Bronchial epithelial cell (primary cell): ENCODE data around the gene MEAF6. TPM values are rescaled to one million over a fixed set of nuclear protein-coding genes. Genes with fewer than 3 reads are reported as not detected.

Experiments used
- DNase-seq: peaks from one replicate; pipeline ENCODE4 v3.0.0-alpha.2; 2010; ENCODE audit warnings: low read depth
- FAIRE-seq: peaks from 2 replicates; lab custom pipeline; 2011; peaks lifted over from hg19 to GRCh38; lab: Jason Lieb, UNC
- H3K27me3 ChIP-seq: 2 replicates; pipeline ENCODE4 v1.5.1; 2011; ENCODE audit warnings: low read length; ENCODE audit not compliant: control insufficient read depth, insufficient read depth
- H3K36me3 ChIP-seq: 2 replicates; pipeline ENCODE4 v1.5.1; 2011; ENCODE audit warnings: low read length; ENCODE audit not compliant: control insufficient read depth, insufficient read depth
- H3K4me3 ChIP-seq: 2 replicates; pipeline ENCODE4 v1.5.1; 2011; ENCODE audit warnings: mild to moderate bottlenecking, low read depth, low read length, control low read depth
- total RNA-seq: library from RNA; depleted of rRNA; stranded (reverse); fragments of >200 nt; gene quantifications from 2 replicates; pipeline ENCODE4 v1.2.1, GENCODE V29; 2014
- TF ChIP-seq, protein P1 (sequence below): IDR thresholded peaks from 2 replicates; pipeline ENCODE4 v1.5.1; 2011; ENCODE audit warnings: mild to moderate bottlenecking, moderate library complexity, low read length, control low read depth, inconsistent platforms; ENCODE audit not compliant: insufficient read depth, severe bottlenecking

Gene MEAF6
- total RNA-seq, 1 donor from 2014 or later: 74.5 TPM

- H3K27me3 ChIP-seq: no peaks in the 10 kb centered on the region
- TF ChIP-seq, protein P1, sequence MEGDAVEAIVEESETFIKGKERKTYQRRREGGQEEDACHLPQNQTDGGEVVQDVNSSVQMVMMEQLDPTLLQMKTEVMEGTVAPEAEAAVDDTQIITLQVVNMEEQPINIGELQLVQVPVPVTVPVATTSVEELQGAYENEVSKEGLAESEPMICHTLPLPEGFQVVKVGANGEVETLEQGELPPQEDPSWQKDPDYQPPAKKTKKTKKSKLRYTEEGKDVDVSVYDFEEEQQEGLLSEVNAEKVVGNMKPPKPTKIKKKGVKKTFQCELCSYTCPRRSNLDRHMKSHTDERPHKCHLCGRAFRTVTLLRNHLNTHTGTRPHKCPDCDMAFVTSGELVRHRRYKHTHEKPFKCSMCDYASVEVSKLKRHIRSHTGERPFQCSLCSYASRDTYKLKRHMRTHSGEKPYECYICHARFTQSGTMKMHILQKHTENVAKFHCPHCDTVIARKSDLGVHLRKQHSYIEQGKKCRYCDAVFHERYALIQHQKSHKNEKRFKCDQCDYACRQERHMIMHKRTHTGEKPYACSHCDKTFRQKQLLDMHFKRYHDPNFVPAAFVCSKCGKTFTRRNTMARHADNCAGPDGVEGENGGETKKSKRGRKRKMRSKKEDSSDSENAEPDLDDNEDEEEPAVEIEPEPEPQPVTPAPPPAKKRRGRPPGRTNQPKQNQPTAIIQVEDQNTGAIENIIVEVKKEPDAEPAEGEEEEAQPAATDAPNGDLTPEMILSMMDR: no peak
- DNase-seq: no peak
- no peak for FAIRE-seq
- peak overlapping the region; percentile 17 for H3K4me3 ChIP-seq
- peaks cover 61% of the 10 kb centered on the region for H3K36me3 ChIP-seq
These were observed 34.5 kb downstream of the MEAF6 start for GRCh38 chr1:37480125-37480466.

- no peaks in the 10 kb centered on the region for H3K27me3 ChIP-seq
- H3K4me3 ChIP-seq: peak overlapping the region; percentile 80
- no peak for FAIRE-seq
- DNase-seq: peak; percentile 97
- H3K36me3 ChIP-seq: peaks cover 62% of the 10 kb centered on the region
- TF ChIP-seq, protein P1: no peak
These were observed 35.1 kb downstream of the MEAF6 start for GRCh38 chr1:37479255-37480124.

DNA sequence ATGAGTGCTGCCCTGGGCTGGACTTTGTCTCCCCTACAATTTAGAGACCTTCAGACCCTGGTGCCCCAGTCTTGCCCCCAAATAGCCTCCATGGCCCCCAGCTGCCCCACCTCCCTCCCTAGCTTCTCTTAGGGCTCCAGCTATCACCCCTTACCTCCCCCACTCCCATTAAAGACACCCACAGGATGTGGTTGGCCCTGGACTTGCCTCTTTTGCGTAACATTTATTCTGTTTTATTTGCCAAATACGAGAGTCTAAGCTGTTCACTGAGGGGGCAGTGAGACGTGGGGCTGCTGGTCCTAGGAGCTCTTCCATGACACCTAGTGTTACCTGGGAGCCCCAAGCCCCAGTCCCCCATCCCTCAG, 35.7 kb downstream of the MEAF6 start:
- peaks cover 62% of the 10 kb centered on the region for H3K36me3 ChIP-seq

GRCh38 chr1:37478451-37478881, 36.1 kb downstream of the MEAF6 start:
- FAIRE-seq: no peak
- DNase-seq: peak; percentile 85
- no peaks in the 10 kb centered on the region for H3K27me3 ChIP-seq
- H3K36me3 ChIP-seq: peaks cover 62% of the 10 kb centered on the region
- peak overlapping the region; percentile 80 for H3K4me3 ChIP-seq
- TF ChIP-seq, protein P1: peak; percentile 6

More for the DNA sequence above, 35.7 kb downstream of the MEAF6 start:
- FAIRE-seq: no peak
- peak; percentile 65 for DNase-seq
- Histone ChIP-seq H3K27me3 (no peaks in the 10 kb centered on the region), H3K4me3 (peak overlapping the region; percentile 80)
- TF ChIP-seq, protein P1: no peak

DNA sequence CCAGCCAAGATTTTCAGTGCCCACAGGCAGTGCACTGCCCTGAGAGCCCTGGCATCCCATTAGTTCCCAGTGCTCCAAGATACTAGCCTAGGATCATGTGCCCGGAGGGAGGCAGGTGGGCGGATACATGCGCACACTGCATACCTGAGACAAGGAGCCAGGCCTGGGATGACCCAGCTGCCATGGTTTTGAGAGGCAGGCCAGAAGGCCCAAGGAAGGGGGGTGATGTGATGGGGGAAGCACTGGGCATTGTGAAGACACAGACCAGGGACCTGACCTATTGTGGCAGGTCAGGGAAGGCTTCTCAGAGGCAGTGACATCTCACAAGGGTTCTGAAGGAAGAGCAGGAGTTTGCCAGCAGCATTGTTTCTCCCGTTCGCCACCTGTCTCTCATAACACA, 36.6 kb downstream of the MEAF6 start:
- TF ChIP-seq, protein P1: no peak
- no peaks in the 10 kb centered on the region for H3K27me3 ChIP-seq
- peak overlapping the region; percentile 80 for H3K4me3 ChIP-seq
- DNase-seq (peak; percentile 47), FAIRE-seq (no peak)
- peaks cover 58% of the 10 kb centered on the region for H3K36me3 ChIP-seq
